Measurements from ENCODE around the gene OVCH2. TPM values are rescaled to one million over a fixed set of nuclear protein-coding genes. Genes with fewer than 3 reads are reported as not detected.
"Not testable (repeated sequence)": the region's sequence is repeated elsewhere in the genome, so short reads cannot be mapped to it uniquely, and the experiment has no call there.

The OVCH2 gene
- total RNA-seq, 1 donor from 2014 or later: not detected

DNA sequence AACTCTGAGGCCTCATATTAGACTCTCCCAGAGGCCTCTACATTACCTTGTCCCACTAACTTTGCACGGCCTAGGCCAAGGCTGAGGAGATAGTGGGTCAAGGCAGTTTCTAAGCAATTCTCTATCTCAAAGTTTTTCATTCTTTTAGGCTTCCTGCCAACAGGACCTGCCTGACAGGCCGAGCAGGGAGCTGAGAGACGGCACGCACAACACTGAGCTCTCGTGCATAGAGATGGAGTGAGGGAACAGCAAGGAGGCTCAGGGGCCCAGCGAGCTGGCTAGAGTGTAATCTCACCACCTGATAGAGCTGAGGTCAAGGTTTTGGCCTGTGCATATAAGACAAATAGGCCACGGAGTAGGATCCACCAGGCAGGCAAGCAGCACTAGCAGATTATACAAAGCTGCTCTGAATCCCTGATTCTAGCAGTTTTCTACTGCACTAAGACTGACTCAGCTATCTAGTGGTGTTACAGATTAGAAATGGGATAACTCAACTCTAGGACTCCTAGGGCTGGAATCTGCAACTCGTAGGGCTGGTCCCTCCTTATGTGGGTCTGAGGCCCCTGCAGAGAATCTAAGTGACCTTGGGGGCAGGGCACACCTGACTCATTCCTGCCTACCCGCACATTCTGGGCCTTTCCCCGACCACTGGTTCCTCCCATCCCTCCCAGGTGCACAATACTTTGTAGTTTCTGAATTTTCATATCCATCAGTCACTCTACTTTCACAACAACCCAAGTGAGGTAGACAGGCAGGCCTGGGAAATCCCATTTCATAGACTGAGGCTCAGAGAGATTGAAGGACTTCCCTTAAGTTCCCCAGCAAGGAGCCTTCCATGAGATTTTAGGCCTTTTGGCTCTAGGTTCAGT, 34.7 kb downstream of the OVCH2 start:
- DNase-seq (ENCODE audit: low read depth in 2 of 2): no peak

- no peak for DNase-seq (ENCODE audit: low read depth in 2 of 2)
Measured at GRCh38 chr11:7670641-7671040, 35.6 kb downstream of the OVCH2 start.

GRCh38 chr11:7668911-7669310, 37.4 kb downstream of the OVCH2 start:
- no peak for DNase-seq (ENCODE audit: low read depth in 2 of 2)

DNA sequence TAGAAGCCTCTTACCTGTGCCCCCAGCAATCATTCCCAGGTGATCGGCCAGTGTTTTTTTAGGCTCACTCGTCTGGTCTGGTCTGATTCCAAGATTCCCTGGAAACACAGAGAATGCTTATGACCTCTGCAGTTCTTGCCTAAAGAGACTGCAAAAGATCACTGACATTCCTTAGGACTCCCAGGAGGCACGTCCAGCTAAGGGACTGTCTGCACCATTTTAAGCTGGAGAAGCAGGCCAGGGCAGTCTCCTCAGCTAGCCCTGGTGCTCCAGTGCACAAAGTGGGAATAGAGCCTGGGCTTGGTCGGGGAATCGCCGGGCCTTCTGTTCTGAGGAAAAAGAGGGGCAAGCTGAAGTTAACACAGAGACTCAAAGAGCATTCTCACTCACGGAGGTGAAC, 37.8 kb downstream of the OVCH2 start:
- no peak for DNase-seq (ENCODE audit: low read depth in 2 of 2)

GRCh38 chr11:7667460-7667859, 38.8 kb downstream of the OVCH2 start:
- no peak for DNase-seq (ENCODE audit: low read depth in 2 of 2)

GRCh38 chr11:7666292-7666866, 39.9 kb downstream of the OVCH2 start:
- no peak for DNase-seq (ENCODE audit: low read depth in 2 of 2)

- peak; percentile 62 to 77 for DNase-seq (ENCODE audit: low read depth in 2 of 2)
Measured at GRCh38 chr11:7665473-7666291, 40.6 kb downstream of the OVCH2 start.

DNA sequence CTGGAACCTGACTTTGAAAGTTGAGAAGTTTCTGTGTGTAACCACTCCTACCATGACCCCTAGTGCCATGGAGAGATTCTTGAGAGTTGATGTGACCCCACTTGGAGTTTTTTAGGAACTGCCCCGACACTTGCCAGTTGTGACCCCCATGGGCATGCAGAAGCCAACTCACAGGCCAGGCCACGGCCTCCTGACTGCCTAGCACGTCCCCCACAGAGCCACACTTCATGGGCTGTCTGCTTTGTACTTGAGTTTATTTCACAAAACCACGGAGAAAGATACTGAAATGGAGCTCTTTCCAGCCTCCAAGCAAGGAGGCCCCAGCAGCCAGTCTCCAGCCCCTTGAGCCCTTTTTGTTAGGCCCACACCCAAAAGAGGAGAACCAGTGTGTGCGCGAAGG, 41.4 kb downstream of the OVCH2 start:
- DNase-seq (ENCODE audit: low read depth in 2 of 2): no peak

- DNase-seq (ENCODE audit: low read depth in 2 of 2): not testable (repeated sequence)
Measured at GRCh38 chr11:7663531-7663930, 42.7 kb downstream of the OVCH2 start.

DNA sequence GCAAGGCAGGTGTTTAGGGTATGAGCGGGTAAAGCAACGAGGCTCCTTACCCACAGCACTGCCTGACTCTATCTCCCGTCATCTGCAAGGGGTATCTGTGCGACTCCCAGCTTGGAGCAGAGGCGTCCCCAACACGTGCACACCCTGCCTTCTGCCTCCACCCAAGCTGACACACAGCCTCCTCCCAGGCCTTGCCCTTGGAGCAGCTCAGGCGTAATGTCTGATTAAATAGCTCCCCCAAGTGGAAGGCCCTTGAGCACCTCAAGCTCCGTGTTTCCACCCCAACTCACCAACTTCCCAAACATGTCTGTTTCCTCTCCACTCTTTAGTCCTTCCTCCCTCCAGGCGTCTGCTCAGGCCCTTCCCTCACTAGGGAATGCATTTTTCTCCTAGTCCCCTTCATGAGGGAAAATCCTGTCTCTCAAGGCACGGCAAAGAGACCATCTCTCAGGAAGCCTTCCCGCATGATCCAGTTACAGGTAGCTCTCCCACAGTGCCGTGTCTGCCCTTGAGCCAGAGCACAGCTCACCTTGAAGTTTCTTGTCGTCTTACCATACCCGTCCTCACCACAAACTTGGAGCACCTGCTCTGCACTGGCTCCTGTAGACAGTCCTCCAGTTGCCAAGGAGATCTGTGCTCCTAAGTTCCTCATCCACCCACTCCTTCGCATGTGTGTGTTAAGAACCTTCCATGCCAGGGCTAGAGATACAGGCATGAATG, 48.8 kb downstream of the OVCH2 start:
- peak; percentile 5 to 68 for DNase-seq (ENCODE audit: low read depth in 2 of 2)

- DNase-seq (ENCODE audit: low read depth in 2 of 2): no peak
Measured at GRCh38 chr11:7656704-7657103, 49.6 kb downstream of the OVCH2 start.

DNA sequence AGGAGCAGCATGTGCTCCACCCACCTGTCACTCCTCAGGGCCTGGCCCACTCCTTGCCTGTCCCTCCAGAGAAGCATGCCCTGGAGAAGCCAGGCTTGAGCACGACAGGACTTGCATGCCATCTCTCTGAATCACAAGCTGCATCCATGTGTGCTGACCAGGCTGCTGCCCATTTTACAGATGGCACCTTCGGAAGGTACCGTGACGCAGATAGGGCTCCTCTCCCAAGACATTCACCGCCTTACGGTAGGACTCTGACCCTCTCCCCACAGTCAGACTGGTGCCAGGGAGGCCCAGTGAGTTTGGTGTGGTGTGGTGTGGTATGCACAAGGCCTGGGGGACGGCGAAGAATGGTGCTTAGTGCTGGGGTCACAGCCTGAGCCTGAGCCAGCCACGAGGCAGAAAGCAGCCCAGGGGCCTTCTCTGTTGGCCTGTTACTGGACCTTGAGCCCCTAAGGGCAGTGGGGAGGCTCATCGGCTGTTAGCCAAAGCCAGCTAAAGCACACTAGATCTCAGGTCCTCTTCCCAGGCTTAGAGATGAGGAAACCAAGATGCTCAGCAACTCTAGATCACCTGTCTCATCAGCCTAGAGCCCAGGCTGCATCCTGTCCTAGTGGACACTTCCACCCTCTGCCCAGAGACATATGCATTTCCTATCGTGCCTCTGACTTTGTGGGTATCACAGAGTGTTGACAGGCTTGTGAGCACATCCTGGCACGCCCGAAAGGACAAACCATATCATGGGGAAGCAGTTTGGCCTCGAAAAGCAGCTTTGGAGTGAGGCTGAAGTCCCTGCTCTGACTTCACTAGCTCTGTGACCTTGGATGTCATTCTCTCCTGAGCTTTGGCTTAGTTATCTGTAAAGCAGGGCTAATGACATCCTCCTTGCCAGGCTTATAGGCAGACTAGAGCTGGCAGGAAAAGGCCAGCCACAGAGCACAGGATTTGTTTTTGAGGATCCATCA, 50.7 kb downstream of the OVCH2 start:
- no peak for DNase-seq (ENCODE audit: low read depth in 2 of 2)

DNA sequence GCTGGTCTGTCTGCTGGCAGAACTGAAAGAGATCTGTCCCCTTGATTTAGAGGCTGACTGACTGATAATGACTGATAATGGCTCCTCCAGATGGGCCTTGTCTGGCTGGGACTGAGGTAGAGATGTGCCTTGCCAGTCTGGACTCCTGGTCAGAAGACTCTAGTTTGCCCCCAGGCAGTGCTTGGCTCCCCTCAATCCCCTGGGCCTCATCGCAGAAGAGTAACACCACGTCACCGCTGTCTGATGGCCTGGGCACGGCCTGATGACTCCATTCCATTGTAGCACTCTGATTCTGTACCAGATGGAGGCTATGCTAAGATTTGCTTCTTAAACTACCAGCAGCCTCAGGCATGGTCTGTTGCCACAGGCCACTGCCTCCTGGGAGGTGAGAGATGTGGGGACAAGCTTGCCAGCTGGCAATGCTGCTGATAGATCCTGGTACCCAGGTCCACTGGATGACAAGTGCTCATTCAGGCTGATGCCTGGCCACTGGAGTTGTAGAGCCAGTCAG, 52.0 kb downstream of the OVCH2 start:
- no peak for DNase-seq (ENCODE audit: low read depth in 2 of 2)

DNA sequence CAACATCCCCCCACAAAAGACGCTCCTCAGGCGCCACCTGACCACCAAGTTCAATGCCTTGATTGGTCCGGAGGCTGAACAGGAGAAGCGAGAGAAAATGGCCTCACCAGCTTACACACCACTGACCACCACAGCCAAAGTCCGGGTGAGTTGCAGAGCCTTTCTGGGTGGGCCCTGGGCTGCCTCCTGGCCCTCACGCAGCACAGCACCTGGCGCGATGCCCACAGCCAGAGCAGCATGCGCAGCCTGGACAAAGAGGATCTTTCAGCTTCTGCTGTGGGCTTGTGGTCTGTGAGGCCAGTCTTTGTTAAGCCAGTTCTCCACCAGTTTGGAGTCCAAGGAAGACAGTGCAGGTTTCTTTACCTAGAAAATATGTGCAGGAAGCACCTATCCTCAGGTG, 54.6 kb downstream of the OVCH2 start:
- no peak for DNase-seq (ENCODE audit: low read depth in 2 of 2)

- DNase-seq (ENCODE audit: low read depth in 2 of 2): no peak
Measured at GRCh38 chr11:7651140-7651551, 55.1 kb downstream of the OVCH2 start.

DNA sequence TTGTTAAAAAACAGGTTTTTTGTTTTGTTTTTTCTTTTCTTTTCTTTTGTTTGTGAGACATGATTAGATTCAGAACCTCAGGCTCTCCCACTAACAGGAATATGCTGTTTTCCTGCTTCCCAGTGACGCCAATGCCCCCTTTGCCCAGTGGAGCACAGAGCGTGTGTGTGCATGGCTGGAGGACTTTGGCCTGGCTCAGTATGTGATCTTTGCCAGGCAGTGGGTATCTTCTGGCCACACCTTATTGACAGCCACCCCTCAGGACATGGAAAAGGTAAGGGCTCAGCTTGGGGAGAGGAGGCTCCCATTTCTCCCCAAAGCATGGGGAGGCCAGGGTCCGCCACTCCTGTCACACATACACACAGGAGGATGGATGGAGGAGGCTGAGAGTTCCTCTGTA, 58.0 kb downstream of the OVCH2 start:
- no peak for DNase-seq (ENCODE audit: low read depth in 2 of 2)

DNA sequence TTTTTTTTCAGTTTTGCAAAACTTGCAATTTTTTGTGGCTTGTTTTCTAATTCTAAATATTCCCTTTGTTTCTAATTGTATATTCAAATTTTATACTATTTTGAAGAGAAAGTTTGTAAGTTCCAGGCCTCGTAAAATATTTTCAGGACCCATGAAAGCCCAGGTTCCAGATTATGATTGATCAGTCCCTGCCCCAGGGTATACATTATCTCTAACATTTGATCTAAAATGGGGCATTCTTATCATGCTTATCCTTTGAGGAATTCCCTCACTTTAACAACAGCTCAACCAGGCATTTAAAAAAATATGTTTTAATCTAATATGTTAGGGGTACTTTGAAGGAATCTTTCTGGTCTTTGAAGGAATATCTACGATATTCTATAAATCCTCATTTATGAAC, 59.4 kb downstream of the OVCH2 start:
- DNase-seq (ENCODE audit: low read depth in 2 of 2): no peak

GRCh38 chr11:7645206-7645605, 61.1 kb downstream of the OVCH2 start:
- DNase-seq (ENCODE audit: low read depth in 2 of 2): no peak

- no peak for DNase-seq (ENCODE audit: low read depth in 2 of 2)
Measured at GRCh38 chr11:7643314-7643713, 63.0 kb downstream of the OVCH2 start.

DNA sequence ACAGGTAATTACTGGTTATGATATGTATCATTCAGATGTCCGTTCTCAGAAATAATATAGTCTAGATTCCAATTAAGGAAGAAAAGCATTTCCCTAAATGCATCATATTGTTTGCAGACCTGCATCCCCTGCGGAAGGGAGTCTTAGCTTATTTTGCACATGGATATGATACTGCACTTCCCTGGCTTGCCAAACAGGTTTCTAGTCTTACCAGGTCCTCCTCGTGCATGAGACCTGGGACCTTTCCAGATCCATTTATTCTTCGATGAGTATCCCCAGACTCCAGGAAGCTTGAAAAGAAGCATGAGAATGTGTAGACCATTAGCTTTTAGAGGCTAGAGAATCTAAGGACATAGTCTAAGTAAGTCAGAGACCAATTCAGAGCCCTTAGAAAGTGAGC, 63.5 kb downstream of the OVCH2 start:
- no peak for DNase-seq (ENCODE audit: low read depth in 2 of 2)

All from dermis microvascular lymphatic vessel endothelial cell (primary cell).